Measurements from ENCODE around the gene CELF2.
A peak's percentile ranks its signal among the peaks of the same experiment; 100 is the strongest.

Gene CELF2

GRCh38 chr10:11212288-11213085 is 194.8 kb downstream of the CELF2 start:
- POLR2A ChIA-PET, result interaction anchor here (0.7 kb wide), 1 partner anchor 46 kb away, joined by 11 read pairs; no protein-coding TSS in a partner anchor
- TF ChIP-seq, protein P1, sequence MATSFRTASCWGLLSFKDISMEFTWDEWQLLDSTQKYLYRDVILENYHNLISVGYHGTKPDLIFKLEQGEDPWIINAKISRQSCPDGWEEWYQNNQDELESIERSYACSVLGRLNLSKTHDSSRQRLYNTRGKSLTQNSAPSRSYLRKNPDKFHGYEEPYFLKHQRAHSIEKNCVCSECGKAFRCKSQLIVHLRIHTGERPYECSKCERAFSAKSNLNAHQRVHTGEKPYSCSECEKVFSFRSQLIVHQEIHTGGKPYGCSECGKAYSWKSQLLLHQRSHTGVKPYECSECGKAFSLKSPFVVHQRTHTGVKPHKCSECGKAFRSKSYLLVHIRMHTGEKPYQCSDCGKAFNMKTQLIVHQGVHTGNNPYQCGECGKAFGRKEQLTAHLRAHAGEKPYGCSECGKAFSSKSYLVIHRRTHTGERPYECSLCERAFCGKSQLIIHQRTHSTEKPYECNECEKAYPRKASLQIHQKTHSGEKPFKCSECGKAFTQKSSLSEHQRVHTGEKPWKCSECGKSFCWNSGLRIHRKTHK (tag by site-specific recombination; IDR thresholded peaks at IDR 0.05), result no peak
- TF ChIP-seq ZNF768 (tag by site-specific recombination; IDR thresholded peaks at IDR 0.05), result no peak
- no peak for TF ChIP-seq ZNF423 (tag by site-specific recombination; IDR thresholded peaks at IDR 0.05)
- no peak overlapping the region for H3K4me3 ChIP-seq (ENCODE audit: low read depth, low read length)
- no peaks in the 10 kb centered on the region for H3K4me1 ChIP-seq (ENCODE audit: control insufficient read depth, insufficient read depth, low read length)
- H3K9me3 ChIP-seq (ENCODE audit: control insufficient read depth, insufficient read depth, low read depth, low read length), result no peaks in the 10 kb centered on the region
- CTCF ChIA-PET, result interaction anchor here (1.0 kb wide), 1 partner anchor 212 kb away, joined by 3 read pairs; no protein-coding TSS in a partner anchor
- no peaks in the 10 kb centered on the region for H3K36me3 ChIP-seq (ENCODE audit: control insufficient read depth in 2 of 2, insufficient read depth in 1 of 2, low read length in 2 of 2)
- no peak overlapping the region for H3K27ac ChIP-seq (ENCODE audit: extremely low read depth, low read depth, low read length)

- CTCF ChIA-PET, result interaction anchor here (1.0 kb wide), 1 partner anchor 212 kb away, joined by 3 read pairs; no protein-coding TSS in a partner anchor
- TF ChIP-seq ZBTB48 (tag by site-specific recombination; IDR thresholded peaks at IDR 0.05) (0 out of 2 replicates have a peak, but pooled peaks have one; percentile 22), EGR2 (tag by site-specific recombination; IDR thresholded peaks at IDR 0.05; ENCODE audit: low read depth) (no peak)
- POLR2A ChIA-PET, result interaction anchor here (0.7 kb wide), 1 partner anchor 47 kb away, joined by 11 read pairs; no protein-coding TSS in a partner anchor
- Histone ChIP-seq H3K9me3 (ENCODE audit: control insufficient read depth, insufficient read depth, low read depth, low read length) (no peaks in the 10 kb centered on the region), H3K4me3 (ENCODE audit: low read depth, low read length) (no peak overlapping the region), H3K27ac (ENCODE audit: extremely low read depth, low read depth, low read length) (no peak overlapping the region), H3K4me1 (ENCODE audit: control insufficient read depth, insufficient read depth, low read length) (no peaks in the 10 kb centered on the region), H3K36me3 (ENCODE audit: control insufficient read depth in 2 of 2, insufficient read depth in 1 of 2, low read length in 2 of 2) (no peaks in the 10 kb centered on the region; a peak in 1 of 3 replicates)
Observed at GRCh38 chr10:11213137-11213536, 195.5 kb downstream of the CELF2 start.

- Histone ChIP-seq H3K36me3 (ENCODE audit: control insufficient read depth in 2 of 2, insufficient read depth in 1 of 2, low read length in 2 of 2) (no peaks in the 10 kb centered on the region; a peak in 1 of 3 replicates), H3K4me3 (ENCODE audit: low read depth, low read length) (no peak overlapping the region), H3K9me3 (ENCODE audit: control insufficient read depth, insufficient read depth, low read depth, low read length) (no peaks in the 10 kb centered on the region), H3K27ac (ENCODE audit: extremely low read depth, low read depth, low read length) (no peak overlapping the region), H3K4me1 (ENCODE audit: control insufficient read depth, insufficient read depth, low read length) (no peaks in the 10 kb centered on the region)
- ChIA-PET POLR2A (no interaction called here), CTCF (no interaction called here)
- no peak for TF ChIP-seq YY2 (tag by site-specific recombination; IDR thresholded peaks at IDR 0.05)
- no peak for TF ChIP-seq ZNF830 (tag by site-specific recombination; IDR thresholded peaks at IDR 0.05; ENCODE audit: low read depth)
- TF ChIP-seq WT1 (tag by site-specific recombination; IDR thresholded peaks at IDR 0.05), result no peak
- no peak for TF ChIP-seq ZNF785 (tag by site-specific recombination; IDR thresholded peaks at IDR 0.05)
- TF ChIP-seq ZNF548 (tag by site-specific recombination; IDR thresholded peaks at IDR 0.05), result no peak
- no peak for TF ChIP-seq TRIM28 (IDR thresholded peaks at IDR 0.05; ENCODE audit: borderline replicate concordance, low read length)
- TF ChIP-seq ZNF274 (IDR thresholded peaks at IDR 0.05; ENCODE audit: low read length), result no peak
- no peak for TF ChIP-seq ZNF274 (tag by site-specific recombination; IDR thresholded peaks at IDR 0.05; ENCODE audit: borderline replicate concordance)
- no peak for TF ChIP-seq ZNF585B (tag by site-specific recombination; IDR thresholded peaks at IDR 0.05)
- TF ChIP-seq ZNF596 (tag by site-specific recombination; IDR thresholded peaks at IDR 0.05), result no peak
- TF ChIP-seq ZBTB44 (tag by site-specific recombination; IDR thresholded peaks at IDR 0.05), result no peak
- no peak for TF ChIP-seq ZNF398 (tag by site-specific recombination; IDR thresholded peaks at IDR 0.05)
- no peak for TF ChIP-seq GLIS2 (tag by site-specific recombination; IDR thresholded peaks at IDR 0.05)
- no peak for TF ChIP-seq ZNF292 (tag by site-specific recombination; IDR thresholded peaks at IDR 0.05; ENCODE audit: borderline replicate concordance, low read depth)
- no peak for TF ChIP-seq MZF1 (tag by site-specific recombination; IDR thresholded peaks at IDR 0.05; ENCODE audit: borderline replicate concordance)
- TF ChIP-seq ZNF169 (tag by site-specific recombination; IDR thresholded peaks at IDR 0.05), result no peak
- TF ChIP-seq ZNF777 (tag by site-specific recombination; IDR thresholded peaks at IDR 0.05; ENCODE audit: borderline replicate concordance), result no peak
Observed at GRCh38 chr10:11214407-11214806, 196.7 kb downstream of the CELF2 start.
